Right ventricle myocardium superior (tissue), 1 donor: Measurements from ENCODE around the gene HOXD3. TPM values are rescaled to one million over a fixed set of nuclear protein-coding genes. Genes with fewer than 3 reads are reported as not detected.

Source experiments
- ATAC-seq: fragments of 200-7000 bp; cut with Tn5 transposase; one replicate; pipeline ENCODE4 v1.9.1; 2020; ENCODE audit warnings: mild to moderate bottlenecking; ENCODE audit not compliant: poor library complexity
- DNase-seq: peaks from one replicate; pipeline ENCODE4 v3.0.0-alpha.2; 2020
- intact Hi-C: fragments of 100-400 bp; cut with DNase I; formaldehyde crosslinking; loops from one replicate; pipeline ENCODE4 v1.11.2; 2022
- total RNA-seq: library from RNA; stranded (reverse); fragmentation: NEBNext Ultra II Directional; extraction: Animal tissue kit (Norgen Biotek cat#: 25700); gene quantifications from one replicate; pipeline ENCODE4 v1.2.1, GENCODE V29; 2021
- donor health status: DM: no; HTN: yes; CAD: no; lungs with severe emphysema.

The HOXD3 gene
- total RNA-seq, 1 donor from 2014 or later, result 0.38 TPM

GRCh38 chr2:176170602-176171305 lies 13.6 kb downstream of the HOXD3 start:
- intact Hi-C loops, result no loop called here
- DNase-seq, result no peak
- ATAC-seq, result no peak

DNA sequence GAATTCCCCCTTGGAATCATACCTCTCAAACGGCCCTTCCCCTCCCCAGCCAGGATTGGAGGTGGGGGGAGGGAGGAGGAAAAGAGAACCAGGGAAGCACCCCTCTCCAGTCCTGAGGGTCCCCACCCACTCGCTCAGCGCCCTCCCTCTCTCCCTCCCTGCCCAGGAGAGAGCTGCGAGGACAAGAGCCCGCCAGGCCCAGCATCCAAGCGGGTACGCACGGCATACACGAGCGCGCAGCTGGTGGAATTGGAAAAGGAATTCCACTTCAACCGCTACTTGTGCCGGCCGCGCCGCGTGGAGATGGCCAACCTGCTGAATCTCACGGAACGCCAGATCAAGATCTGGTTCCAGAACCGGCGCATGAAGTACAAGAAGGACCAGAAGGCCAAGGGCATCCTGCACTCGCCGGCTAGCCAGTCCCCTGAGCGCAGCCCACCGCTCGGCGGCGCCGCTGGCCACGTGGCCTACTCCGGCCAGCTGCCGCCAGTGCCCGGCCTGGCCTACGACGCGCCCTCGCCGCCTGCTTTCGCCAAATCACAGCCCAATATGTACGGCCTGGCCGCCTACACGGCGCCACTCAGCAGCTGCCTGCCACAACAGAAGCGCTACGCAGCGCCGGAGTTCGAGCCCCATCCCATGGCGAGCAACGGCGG lies 14.4 kb downstream of the HOXD3 start:
- no peak for DNase-seq
- intact Hi-C loops, result no loop called here
- no peak for ATAC-seq

DNA sequence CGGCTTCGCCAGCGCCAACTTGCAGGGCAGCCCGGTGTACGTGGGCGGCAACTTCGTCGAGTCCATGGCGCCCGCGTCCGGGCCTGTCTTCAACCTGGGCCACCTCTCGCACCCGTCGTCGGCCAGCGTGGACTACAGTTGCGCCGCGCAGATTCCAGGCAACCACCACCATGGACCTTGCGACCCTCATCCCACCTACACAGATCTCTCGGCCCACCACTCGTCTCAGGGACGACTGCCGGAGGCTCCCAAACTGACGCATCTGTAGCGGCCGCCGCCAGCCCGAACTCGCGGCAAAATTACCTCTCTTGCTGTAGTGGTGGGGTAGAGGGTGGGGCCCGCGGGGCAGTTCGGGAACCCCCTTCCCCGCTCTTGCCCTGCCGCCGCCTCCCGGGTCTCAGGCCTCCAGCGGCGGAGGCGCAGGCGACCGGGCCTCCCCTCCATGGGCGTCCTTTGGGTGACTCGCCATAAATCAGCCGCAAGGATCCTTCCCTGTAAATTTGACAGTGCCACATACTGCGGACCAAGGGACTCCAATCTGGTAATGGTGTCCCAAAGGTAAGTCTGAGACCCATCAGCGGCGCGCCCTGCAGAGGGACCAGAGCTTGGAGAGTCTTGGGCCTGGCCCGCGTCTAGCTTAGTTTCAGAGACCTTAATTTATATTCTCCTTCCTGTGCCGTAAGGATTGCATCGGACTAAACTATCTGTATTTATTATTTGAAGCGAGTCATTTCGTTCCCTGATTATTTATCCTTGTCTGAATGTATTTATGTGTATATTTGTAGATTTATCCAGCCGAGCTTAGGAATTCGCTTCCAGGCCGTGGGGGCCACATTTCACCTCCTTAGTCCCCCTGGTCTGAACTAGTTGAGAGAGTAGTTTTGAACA lies 15.1 kb downstream of the HOXD3 start:
- intact Hi-C loops, result no loop called here
- no peak for DNase-seq
- no peak for ATAC-seq

GRCh38 chr2:176172895-176173566 lies 15.9 kb downstream of the HOXD3 start:
- ATAC-seq (no peak), DNase-seq (no peak)
- intact Hi-C loops, result no loop called here

DNA sequence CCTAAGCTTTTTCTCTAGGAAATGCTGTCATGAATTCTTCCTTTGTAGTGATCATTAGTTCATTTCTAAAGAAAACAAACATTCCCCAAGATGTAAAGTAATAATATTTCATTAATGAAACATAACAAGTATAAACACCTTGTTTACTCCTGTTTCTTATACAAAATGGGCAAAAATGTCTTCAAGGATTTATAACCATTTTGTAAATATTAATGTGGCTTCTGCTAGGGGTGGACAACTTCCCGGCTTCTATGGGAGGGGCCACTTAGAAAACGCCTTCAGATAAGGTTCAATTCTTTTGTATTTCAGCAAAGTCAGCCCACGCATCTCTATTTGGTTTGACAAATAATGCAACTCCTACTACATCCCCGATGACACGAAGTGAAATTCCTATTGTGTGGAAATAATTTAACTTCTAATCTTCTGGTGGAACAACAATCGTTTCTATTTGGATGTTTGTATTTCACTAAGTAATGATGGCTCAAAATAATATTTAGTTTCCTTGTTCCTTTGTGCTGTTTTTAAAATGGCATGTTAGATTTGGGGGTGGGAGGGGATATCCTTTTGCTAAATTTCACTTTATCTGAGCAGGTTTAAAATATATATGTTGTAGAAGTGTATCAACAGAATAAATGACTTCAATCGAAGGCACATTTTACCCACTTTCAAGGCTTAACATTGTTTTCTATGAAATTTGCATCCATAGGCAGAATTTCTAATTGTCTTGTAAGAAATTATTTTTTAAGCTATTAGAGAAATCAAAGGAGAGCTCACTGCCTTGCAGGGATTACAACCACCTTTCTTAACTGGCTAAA lies 16.7 kb downstream of the HOXD3 start:
- intact Hi-C loops, result no loop called here
- DNase-seq (no peak), ATAC-seq (no peak)

DNA sequence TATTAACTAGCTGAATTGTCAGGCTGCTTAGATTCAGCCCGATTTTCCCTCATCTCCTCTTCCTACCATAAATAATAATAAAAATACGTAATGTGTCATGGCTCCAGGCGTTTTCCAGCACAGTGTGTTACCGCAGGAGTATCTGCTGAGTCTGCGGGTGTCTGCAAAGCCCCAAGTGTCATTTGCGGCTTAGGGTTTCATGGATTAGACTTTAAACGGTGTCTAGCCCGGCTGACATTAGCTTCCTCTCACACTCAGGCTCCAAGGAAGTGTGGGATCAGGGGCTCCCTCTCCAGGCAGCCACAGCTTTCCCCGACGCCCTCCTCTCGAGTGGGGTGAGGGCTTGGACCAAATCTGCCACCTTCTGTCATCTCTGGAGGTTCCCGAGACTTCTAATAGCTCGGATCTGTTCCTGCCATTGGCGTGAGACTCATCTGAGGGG lies 17.3 kb downstream of the HOXD3 start:
- ATAC-seq (no peak), DNase-seq (no peak)
- intact Hi-C loops, result no loop called here

GRCh38 chr2:176174824-176175708 lies 18.0 kb downstream of the HOXD3 start:
- no peak for ATAC-seq
- intact Hi-C loops, result no loop called here
- no peak for DNase-seq

DNA sequence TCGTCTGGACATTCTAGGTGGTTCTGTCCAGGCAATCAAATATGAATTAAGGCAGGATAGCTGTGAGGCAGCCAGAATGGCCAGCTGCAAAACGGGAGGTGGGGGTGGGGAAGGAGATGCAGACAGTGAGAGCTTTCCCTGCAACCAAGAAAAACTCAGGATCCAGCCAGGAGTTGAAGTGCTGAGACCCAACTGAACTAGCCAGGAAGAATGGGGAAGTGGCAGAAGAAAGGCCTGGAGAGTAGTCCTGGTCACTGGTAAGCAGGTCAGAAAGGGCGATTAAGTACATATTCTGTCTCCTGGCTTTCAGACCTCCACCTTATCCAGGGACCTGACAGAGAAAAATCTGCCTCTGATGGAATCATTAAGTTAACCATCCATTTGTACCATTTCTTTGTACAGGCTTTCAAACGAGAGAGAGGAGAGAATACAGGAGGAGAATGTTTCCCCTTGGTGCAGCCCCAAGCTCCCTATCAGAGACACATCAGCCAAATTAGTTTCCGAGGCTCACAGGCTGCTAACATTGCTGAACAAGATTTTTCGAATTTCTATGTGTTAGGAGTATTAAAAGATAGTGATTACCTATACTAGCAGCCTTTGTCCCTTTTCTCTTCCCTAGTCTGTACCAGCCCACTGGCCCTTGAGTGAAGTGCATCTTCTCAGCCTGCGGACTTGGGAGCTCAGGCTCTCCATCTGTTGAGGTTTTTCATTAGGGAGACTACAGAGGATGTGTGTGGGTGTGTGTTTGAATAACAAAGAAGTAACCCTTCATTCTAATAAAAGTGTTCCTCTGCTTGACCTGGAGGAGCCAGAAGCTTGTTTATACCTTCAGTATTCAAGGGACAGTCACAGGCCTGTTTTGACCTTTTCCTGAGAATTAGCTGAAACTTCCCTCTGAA lies 18.9 kb downstream of the HOXD3 start:
- DNase-seq (no peak), ATAC-seq (no peak)
- intact Hi-C loops, result no loop called here

DNA sequence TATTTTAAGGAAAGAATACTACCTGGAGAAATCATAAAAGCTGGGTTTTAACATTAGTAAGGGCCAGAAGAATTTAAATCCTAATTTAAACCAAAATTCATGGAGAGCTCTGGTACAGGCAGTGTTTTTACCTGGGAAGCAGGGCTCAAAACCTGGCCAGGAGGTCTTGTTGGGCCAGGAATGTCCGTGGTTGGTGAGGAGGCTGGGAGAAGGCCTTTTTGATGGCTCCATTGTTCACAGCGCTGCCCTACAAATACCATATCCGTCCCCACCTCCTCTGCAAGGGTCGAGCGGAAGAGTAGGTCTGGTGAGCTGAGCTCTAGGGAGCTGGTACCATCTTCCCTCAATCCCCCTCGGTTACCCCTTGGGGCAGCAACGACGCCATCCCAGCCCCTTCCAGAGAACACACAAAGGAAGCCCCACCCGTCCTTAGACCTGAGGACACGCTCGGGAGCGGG lies 20.5 kb downstream of the HOXD3 start:
- no peak for ATAC-seq
- DNase-seq, result no peak
- intact Hi-C loops, result no loop called here

- ATAC-seq (no peak), DNase-seq (no peak)
- intact Hi-C loops, result no loop called here
Observed at GRCh38 chr2:176178038-176178756, 21.1 kb downstream of the HOXD3 start.

GRCh38 chr2:176178757-176179295 lies 21.7 kb downstream of the HOXD3 start:
- no peak for DNase-seq
- intact Hi-C loops, result no loop called here
- no peak for ATAC-seq

DNA sequence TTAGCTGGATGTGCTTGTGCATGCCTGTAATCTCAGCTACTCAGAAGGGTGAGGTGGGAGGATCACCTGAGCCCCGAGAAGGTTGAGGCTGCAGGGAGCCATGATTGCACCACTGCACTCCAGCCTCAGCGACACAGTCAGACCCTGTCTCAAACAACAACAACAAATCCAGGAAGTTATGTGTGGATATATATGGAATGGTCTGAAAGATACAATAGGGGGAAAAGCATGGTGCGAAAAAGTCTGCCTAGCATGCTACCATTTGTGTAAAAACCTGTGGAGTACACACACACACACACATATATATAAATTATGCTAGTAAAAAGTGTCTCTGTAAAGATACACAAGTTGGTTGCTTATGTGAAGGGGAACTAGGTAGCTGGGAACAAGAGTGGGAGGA lies 24.4 kb downstream of the HOXD3 start:
- DNase-seq (no peak), ATAC-seq (no peak)
- intact Hi-C loops, result no loop called here

DNA sequence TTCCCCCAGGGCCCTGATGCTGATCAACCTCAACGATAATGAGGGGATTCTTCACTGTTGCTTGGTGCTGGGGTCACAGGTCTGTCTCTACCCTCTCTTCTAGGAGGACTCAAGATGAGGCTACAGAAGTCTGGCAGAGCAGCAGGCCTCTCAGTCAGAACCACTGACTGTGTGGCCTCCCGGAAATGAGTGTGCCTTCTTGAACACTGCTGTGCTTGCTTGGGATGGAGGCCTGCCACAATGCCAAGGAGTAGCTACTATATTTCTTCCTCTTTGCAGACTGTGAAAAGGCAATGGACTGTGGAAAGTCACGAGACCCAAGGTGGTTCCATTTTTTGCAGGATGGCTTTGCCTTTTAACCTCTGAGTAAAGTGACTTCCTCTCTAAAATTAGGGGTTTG lies 25.6 kb downstream of the HOXD3 start:
- intact Hi-C loops, result no loop called here
- ATAC-seq (no peak), DNase-seq (no peak)

DNA sequence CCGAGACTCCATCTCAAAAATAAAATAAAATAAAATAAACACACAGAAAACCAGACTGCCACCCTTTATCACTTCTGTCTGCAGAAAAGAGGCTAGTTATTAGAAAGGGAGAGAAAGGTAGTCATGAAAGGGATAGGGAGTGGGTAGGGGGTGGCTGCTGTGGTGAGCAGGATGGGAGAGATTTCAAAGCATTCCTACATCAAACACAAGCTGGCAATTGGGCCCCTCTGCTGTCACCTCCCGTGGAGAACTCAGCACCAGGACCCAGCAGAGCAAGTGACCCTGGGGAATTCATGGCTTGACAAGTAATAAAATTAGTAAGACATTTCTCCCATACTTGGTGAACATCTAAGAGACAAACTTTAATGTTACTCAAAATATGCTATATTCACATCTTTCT lies 27.6 kb downstream of the HOXD3 start:
- intact Hi-C loops, result no loop called here
- DNase-seq (no peak), ATAC-seq (no peak)

DNA sequence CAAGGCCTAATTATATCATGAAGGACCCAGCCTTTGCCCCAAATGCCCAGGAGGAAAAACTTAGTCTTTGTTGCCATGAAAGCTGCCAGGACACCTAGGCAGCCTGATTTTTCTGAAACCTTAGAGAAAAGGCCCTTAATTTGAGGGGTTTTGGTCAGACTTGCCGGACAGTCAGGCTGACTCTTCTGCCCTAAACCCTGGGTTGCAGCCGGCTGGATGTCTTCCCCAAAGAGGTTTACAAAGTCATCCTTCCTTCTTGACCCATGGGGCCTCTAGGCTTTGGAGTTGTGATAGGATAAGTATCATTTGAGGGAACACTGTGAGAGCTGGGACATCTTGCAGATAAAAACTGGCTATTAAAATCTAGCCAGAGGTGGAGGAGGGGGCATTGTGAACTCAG lies 28.9 kb downstream of the HOXD3 start:
- DNase-seq (no peak), ATAC-seq (no peak)
- intact Hi-C loops, result no loop called here
